HL-60 (cell line): ENCODE data around the gene ST3GAL4.
A peak's percentile ranks its signal among the peaks of the same experiment; 100 is the strongest.

Experiments
- CTCF ChIP-seq: IDR thresholded peaks from one replicate; pipeline ENCODE4 v1.5.1; 2011; ENCODE audit warnings: low read length, control low read depth, inconsistent platforms; ENCODE audit not compliant: insufficient read depth
- POLR2AphosphoS5 ChIP-seq: IDR thresholded peaks from 2 replicates; pipeline ENCODE4 v1.6.1; 2012; ENCODE audit warnings: low read depth
- REST ChIP-seq: IDR thresholded peaks from 2 replicates; pipeline ENCODE4 v1.6.1; 2012; ENCODE audit warnings: low read depth; ENCODE audit not compliant: insufficient replicate concordance

- no peak for TF ChIP-seq CTCF
- peak; percentile 24 for TF ChIP-seq REST
- TF ChIP-seq POLR2AphosphoS5: no peak; the same call in 1 of the 2 replicates
These were observed 726 bp downstream of the ST3GAL4 start for GRCh38 chr11:126355926-126356897.
